DMS 273 treated with DMSO at 0.1 percent for 48 hours (cell line): ENCODE measurements around the gene CR1.
A peak's percentile ranks its signal among the peaks of the same experiment; 100 is the strongest.
"Not testable (repeated sequence)": the region's sequence is repeated elsewhere in the genome, so short reads cannot be mapped to it uniquely, and the experiment has no call there.

Experiments
- DNase-seq: peaks from one replicate; lab custom pipeline; 2025; lab: John Stamatoyannopoulos, UW

The CR1 gene

GRCh38 chr1:207672522-207673130 is 176.7 kb downstream of the CR1 start:
- DNase-seq = peak; percentile 9

DNA sequence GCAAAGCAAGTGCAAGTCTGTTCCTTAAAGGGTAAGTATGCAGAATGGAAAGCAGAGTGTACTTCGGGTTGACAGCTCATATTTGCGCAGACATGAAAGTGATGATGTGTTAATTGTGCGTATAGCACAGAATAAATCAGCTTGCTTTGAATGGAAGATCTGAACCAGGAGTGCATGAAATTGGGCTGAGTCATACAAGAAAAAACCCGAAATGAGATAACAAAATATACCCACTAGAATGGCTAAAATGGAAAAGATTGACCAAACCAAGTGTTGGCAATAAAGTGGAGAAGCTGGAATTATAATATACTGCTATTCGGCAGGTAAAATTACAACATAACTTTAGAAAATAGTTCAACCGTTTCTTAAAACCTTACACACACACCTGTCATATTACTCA is 177.4 kb downstream of the CR1 start:
- no peak for DNase-seq

DNA sequence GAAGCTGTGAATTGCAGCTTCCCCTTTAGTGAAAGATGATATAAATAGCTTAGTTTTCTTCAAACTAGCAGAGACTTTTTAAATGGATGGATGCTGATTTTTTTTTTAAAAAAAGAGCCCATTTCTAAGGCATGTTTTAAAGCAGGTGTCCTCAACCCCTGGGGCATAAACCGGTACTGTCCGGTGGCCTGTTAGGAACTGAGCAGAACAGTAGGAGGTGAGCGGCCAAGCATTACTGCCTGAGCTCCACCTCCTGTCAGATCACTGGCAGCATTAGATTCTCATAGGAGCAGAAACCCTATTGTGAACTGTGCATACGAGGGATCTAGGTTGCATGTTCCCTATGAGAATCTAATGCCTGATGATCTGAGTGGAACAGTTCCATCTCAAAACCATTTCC is 180.2 kb downstream of the CR1 start:
- DNase-seq = no peak

- DNase-seq = not testable (repeated sequence)
Measured at GRCh38 chr1:207680590-207681388, 184.8 kb downstream of the CR1 start.

DNA sequence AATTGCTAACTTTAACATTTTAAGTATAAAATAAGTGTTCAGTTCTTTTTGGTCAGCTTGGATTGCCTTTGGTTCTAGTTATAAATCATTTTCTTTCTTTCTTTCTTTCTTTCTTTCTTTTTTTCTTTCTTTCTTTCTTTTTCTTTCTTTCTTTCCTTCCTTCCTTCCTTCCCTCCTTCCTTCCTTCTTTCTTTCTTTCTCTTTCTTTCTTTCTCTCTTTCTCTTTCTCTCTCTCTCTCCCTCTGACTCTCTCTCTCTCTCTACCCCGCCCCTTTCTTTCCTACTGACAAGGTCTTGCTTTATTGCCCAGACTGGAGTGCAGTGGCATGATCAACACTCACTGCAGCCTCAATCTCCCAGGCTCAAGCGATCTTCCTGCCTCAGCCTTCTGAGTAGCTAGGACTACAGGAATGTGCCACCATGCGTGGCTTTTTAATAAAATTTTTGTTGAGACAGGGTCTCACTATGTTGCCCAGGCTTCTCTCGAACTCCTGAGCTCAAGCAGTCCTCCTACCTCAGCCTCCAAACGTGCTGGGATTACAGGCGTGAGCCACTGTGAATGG is 187.0 kb downstream of the CR1 start:
- DNase-seq = not testable (repeated sequence)

DNA sequence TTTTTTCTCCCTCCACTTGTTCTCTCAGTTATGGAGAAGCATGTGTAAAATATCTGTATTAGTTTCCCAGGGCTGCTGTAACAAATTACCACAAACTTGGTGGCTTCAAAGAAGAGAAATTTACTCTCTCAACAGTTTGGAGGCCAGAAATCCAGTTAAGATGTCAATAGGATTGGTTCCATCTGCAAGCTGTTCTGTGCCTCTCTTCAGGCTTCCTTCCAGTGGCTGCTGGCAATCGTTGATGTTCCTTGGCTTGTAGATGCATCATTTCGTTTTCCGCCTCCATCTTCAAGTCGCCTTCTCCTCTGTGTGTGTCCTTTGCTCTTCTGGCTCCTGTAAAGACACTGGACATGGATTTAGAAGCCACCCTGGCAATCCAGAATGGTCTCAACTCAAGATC is 194.6 kb downstream of the CR1 start:
- DNase-seq = not testable (repeated sequence)

DNA sequence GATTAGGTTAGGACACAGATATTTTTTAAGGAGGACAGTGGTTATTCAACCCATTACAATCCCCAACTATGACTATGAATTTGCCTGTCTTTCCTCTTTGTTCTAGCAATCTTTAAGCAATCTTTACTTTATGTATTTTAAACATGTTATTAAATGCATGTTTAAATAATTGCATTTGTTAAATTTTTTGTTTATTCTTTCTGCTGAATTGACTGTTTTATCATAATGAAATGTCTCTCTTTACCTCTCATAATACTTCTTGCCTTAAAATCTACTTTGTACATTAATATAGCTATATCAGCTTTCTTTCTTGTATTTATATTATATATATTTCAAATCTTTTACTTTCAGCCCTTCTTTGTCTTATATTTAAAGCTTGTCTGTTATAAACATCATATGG is 195.1 kb downstream of the CR1 start:
- DNase-seq = no peak
